Choroid plexus epithelial cell (primary cell): ENCODE measurements around the gene IPPK.

Experiments used
- DNase-seq: peaks from one replicate; pipeline ENCODE4 v3.0.0-alpha.2; 2010; ENCODE audit warnings: low read depth
- H3K4me3 ChIP-seq: 2 replicates; pipeline ENCODE4 v1.5.1; 2011; ENCODE audit warnings: low read depth, mild to moderate bottlenecking, control low read depth, low read length, moderate library complexity
- TF ChIP-seq, protein P1 (sequence below): conservative IDR thresholded peaks from 2 replicates; pipeline ENCODE4 v1.5.1; 2011; ENCODE audit warnings: low read depth, mild to moderate bottlenecking, control low read depth, inconsistent platforms, low read length, moderate library complexity

The IPPK gene

GRCh38 chr9:92658611-92659010 is 11.3 kb downstream of the IPPK start:
- TF ChIP-seq, protein P1, sequence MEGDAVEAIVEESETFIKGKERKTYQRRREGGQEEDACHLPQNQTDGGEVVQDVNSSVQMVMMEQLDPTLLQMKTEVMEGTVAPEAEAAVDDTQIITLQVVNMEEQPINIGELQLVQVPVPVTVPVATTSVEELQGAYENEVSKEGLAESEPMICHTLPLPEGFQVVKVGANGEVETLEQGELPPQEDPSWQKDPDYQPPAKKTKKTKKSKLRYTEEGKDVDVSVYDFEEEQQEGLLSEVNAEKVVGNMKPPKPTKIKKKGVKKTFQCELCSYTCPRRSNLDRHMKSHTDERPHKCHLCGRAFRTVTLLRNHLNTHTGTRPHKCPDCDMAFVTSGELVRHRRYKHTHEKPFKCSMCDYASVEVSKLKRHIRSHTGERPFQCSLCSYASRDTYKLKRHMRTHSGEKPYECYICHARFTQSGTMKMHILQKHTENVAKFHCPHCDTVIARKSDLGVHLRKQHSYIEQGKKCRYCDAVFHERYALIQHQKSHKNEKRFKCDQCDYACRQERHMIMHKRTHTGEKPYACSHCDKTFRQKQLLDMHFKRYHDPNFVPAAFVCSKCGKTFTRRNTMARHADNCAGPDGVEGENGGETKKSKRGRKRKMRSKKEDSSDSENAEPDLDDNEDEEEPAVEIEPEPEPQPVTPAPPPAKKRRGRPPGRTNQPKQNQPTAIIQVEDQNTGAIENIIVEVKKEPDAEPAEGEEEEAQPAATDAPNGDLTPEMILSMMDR = no peak
- no peak overlapping the region for H3K4me3 ChIP-seq
- DNase-seq = no peak

GRCh38 chr9:92658176-92658575 is 11.8 kb downstream of the IPPK start:
- H3K4me3 ChIP-seq = no peak overlapping the region
- TF ChIP-seq, protein P1 = no peak
- no peak for DNase-seq

DNA sequence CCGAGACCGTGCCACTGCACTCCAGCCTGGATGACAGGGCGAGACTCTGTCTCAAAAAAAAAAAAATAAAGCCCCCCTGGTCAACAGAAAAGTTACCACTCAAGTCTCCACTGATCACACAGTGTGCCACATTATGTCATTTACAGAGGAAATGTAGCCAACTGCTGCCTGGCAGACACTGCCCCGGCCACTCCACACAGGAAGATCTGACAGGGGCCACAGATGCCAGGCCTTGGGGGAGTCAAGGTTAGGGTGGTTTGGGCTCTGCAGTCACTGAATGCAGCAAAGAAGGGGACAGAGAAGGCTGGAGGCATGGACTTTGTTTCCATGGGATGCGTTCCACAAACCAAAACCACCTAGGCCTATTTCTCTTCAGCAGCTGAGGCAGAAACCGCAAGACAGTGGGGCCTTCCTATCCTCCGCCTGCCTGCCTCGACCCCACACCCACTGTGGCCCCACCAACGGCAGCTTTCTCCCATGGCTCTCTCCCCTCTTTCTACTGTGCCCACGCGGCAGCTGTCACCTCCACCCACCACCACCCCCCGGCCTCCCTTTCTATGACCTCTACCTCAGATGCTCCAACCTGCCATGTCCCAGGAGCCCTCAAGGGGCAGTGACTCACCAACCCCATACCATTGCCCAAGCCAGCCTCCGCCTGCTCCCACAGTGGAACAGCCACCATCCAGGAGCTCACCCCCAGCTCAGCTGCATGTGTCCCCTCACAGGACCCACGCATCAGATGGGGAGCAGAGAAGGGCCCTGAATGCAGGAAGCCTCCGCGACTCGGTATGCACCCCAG is 12.4 kb downstream of the IPPK start:
- no peak overlapping the region for H3K4me3 ChIP-seq
- TF ChIP-seq, protein P1 = no peak
- no peak for DNase-seq

GRCh38 chr9:92656537-92656925 is 13.4 kb downstream of the IPPK start:
- TF ChIP-seq, protein P1 = no peak
- no peak for DNase-seq
- H3K4me3 ChIP-seq = no peak overlapping the region

GRCh38 chr9:92655896-92656536 is 13.9 kb downstream of the IPPK start:
- no peak for DNase-seq
- TF ChIP-seq, protein P1 = no peak
- H3K4me3 ChIP-seq = no peak overlapping the region

GRCh38 chr9:92655366-92655765 is 14.6 kb downstream of the IPPK start:
- no peak overlapping the region for H3K4me3 ChIP-seq
- DNase-seq = no peak
- TF ChIP-seq, protein P1 = no peak
